Activated T-cell treated with anti-CD3 and anti-CD28 coated beads, Interleukin-2, amount 50 U/mL, for 4 hours (primary cell): ENCODE measurements around the gene CCDC136. TPM values are rescaled to one million over a fixed set of nuclear protein-coding genes. Genes with fewer than 3 reads are reported as not detected.

Experiments used
- ATAC-seq, 2 donors: fragments of 200-7000 bp; cut with Tn5 transposase; one replicate each; pipeline ENCODE4 v1.10.0; 2021
- DNase-seq: peaks from one replicate; pipeline ENCODE4 v3.0.0-alpha.2; 2020
- H3K27me3 Mint-ChIP-seq: one replicate; pipeline ENCODE4 v1.8.0; 2021; ENCODE audit warnings: low read depth, mixed read lengths
- H3K36me3 Mint-ChIP-seq: one replicate; pipeline ENCODE4 v1.8.0; 2022; ENCODE audit warnings: mixed read lengths; ENCODE audit not compliant: insufficient read depth
- H3K4me1 Mint-ChIP-seq: one replicate; pipeline ENCODE4 v1.8.0; 2021; ENCODE audit warnings: low read depth, mixed read lengths
- H3K4me3 Mint-ChIP-seq: one replicate; pipeline ENCODE4 v1.8.0; 2021; ENCODE audit warnings: mild to moderate bottlenecking, moderate library complexity, mixed read lengths
- H3K9me3 Mint-ChIP-seq: one replicate; pipeline ENCODE4 v1.8.0; 2021; ENCODE audit warnings: mixed read lengths
- total RNA-seq, 3 donors: library from RNA; stranded (reverse); gene quantifications; one replicate each; pipeline ENCODE4 v1.2.1, GENCODE V29; 2021

Gene CCDC136
- total RNA-seq, 3 donors from 2014 or later = 2.1 to 3.3 (median 3.3) TPM

GRCh38 chr7:128827971-128828711 is 36.4 kb downstream of the CCDC136 start:
- peaks cover 45% of the 10 kb centered on the region for H3K27me3 Mint-ChIP-seq
- ATAC-seq (no peak), DNase-seq (no peak)
- peaks cover 12% of the 10 kb centered on the region for H3K4me1 Mint-ChIP-seq
- H3K4me3 Mint-ChIP-seq = no peak overlapping the region
- no peaks in the 10 kb centered on the region for H3K9me3 Mint-ChIP-seq
- H3K36me3 Mint-ChIP-seq = no peaks in the 10 kb centered on the region

- no peaks in the 10 kb centered on the region for H3K9me3 Mint-ChIP-seq
- no peaks in the 10 kb centered on the region for H3K36me3 Mint-ChIP-seq
- peak overlapping the region; percentile 54 for H3K4me3 Mint-ChIP-seq
- H3K4me1 Mint-ChIP-seq = peaks cover 12% of the 10 kb centered on the region
- ATAC-seq (no peak), DNase-seq (no peak)
- peaks cover 47% of the 10 kb centered on the region for H3K27me3 Mint-ChIP-seq
Observed at GRCh38 chr7:128829391-128830166, 37.8 kb downstream of the CCDC136 start.

GRCh38 chr7:128830231-128831177 is 38.7 kb downstream of the CCDC136 start, which contains the start of gene FLNC:
FLNC (plus strand) TSS chr7:128830406; CDS start chr7:128830638, 232 bp downstream.
- Mint-ChIP-seq H3K4me1 (peaks cover 12% of the 10 kb centered on the region), H3K9me3 (no peaks in the 10 kb centered on the region), H3K4me3 (peak within 1 kb of the TSS; percentile 67), H3K27me3 (peaks cover 47% of the 10 kb centered on the region), H3K36me3 (no peaks in the 10 kb centered on the region)
- peak; percentile 21 for DNase-seq
- peak; percentile 57 to 68 for ATAC-seq

GRCh38 chr7:128831178-128831993 is 39.6 kb downstream of the CCDC136 start:
- H3K4me1 Mint-ChIP-seq = peaks cover 12% of the 10 kb centered on the region

GRCh38 chr7:128831994-128832879 is 40.5 kb downstream of the CCDC136 start:
- Mint-ChIP-seq H3K4me3 (no peak overlapping the region), H3K4me1 (peaks cover 12% of the 10 kb centered on the region), H3K9me3 (no peaks in the 10 kb centered on the region), H3K27me3 (peaks cover 38% of the 10 kb centered on the region), H3K36me3 (no peaks in the 10 kb centered on the region)
- ATAC-seq = no peak
- no peak for DNase-seq

More at GRCh38 chr7:128831178-128831993, 39.6 kb downstream of the CCDC136 start:
- peaks cover 46% of the 10 kb centered on the region for H3K27me3 Mint-ChIP-seq
- H3K36me3 Mint-ChIP-seq = no peaks in the 10 kb centered on the region
- no peaks in the 10 kb centered on the region for H3K9me3 Mint-ChIP-seq
- peak; percentile 23 to 24 for ATAC-seq
- DNase-seq = no peak
- peak overlapping the region; percentile 49 for H3K4me3 Mint-ChIP-seq

- ATAC-seq = no peak
- H3K9me3 Mint-ChIP-seq = no peaks in the 10 kb centered on the region
- H3K27me3 Mint-ChIP-seq = peaks cover 35% of the 10 kb centered on the region
- H3K4me1 Mint-ChIP-seq = peaks cover 12% of the 10 kb centered on the region
- DNase-seq = no peak
- no peaks in the 10 kb centered on the region for H3K36me3 Mint-ChIP-seq
- H3K4me3 Mint-ChIP-seq = no peak overlapping the region
Observed at GRCh38 chr7:128832880-128833147, 41.0 kb downstream of the CCDC136 start.

GRCh38 chr7:128833148-128833945 is 41.6 kb downstream of the CCDC136 start:
- DNase-seq = no peak
- Mint-ChIP-seq H3K4me3 (no peak overlapping the region), H3K36me3 (no peaks in the 10 kb centered on the region), H3K9me3 (no peaks in the 10 kb centered on the region), H3K27me3 (peaks cover 30% of the 10 kb centered on the region), H3K4me1 (peaks cover 12% of the 10 kb centered on the region)
- ATAC-seq = no peak

GRCh38 chr7:128833946-128834325 is 42.2 kb downstream of the CCDC136 start:
- peaks cover 12% of the 10 kb centered on the region for H3K4me1 Mint-ChIP-seq
- no peak overlapping the region for H3K4me3 Mint-ChIP-seq
- no peaks in the 10 kb centered on the region for H3K36me3 Mint-ChIP-seq
- no peak for DNase-seq
- H3K27me3 Mint-ChIP-seq = peaks cover 24% of the 10 kb centered on the region
- H3K9me3 Mint-ChIP-seq = no peaks in the 10 kb centered on the region
- ATAC-seq = no peak

- Mint-ChIP-seq H3K9me3 (no peaks in the 10 kb centered on the region), H3K36me3 (no peaks in the 10 kb centered on the region), H3K27me3 (peaks cover 15% of the 10 kb centered on the region), H3K4me1 (peaks cover 5% of the 10 kb centered on the region), H3K4me3 (no peak overlapping the region)
- DNase-seq (no peak), ATAC-seq (no peak)
Observed at GRCh38 chr7:128835231-128835751, 43.5 kb downstream of the CCDC136 start.

- no peaks in the 10 kb centered on the region for H3K36me3 Mint-ChIP-seq
- H3K4me1 Mint-ChIP-seq = no peaks in the 10 kb centered on the region
- DNase-seq = no peak
- H3K9me3 Mint-ChIP-seq = no peaks in the 10 kb centered on the region
- no peak overlapping the region for H3K4me3 Mint-ChIP-seq
- peaks cover 10% of the 10 kb centered on the region for H3K27me3 Mint-ChIP-seq
- ATAC-seq = no peak
Observed at GRCh38 chr7:128835790-128836641, 44.2 kb downstream of the CCDC136 start.

- Mint-ChIP-seq H3K9me3 (no peaks in the 10 kb centered on the region), H3K4me3 (no peak overlapping the region), H3K36me3 (no peaks in the 10 kb centered on the region), H3K4me1 (peaks cover 1% of the 10 kb centered on the region), H3K27me3 (peaks cover 3% of the 10 kb centered on the region)
- no peak for DNase-seq
- no peak for ATAC-seq
Observed at GRCh38 chr7:128836729-128837348, 45.1 kb downstream of the CCDC136 start.
